GM23338 (cell line): ENCODE results near the gene ITGA3. TPM values are rescaled to one million over a fixed set of nuclear protein-coding genes. Genes with fewer than 3 reads are reported as not detected.

Experiments used
- ATAC-seq: fragments of 200-7000 bp; cut with Tn5 transposase; 3 replicates; pipeline ENCODE4 v1.9.1; 2020
- DNase-seq: peaks from one replicate; pipeline ENCODE4 v3.0.0-alpha.2; 2015; ENCODE audit warnings: low spot score
- H2AFZ ChIP-seq: fragments of 200-600 bp; sonication (generic); 2 replicates; pipeline ENCODE4 v1.8.0; 2016; ENCODE audit warnings: antibody characterized with exemption, mild to moderate bottlenecking, moderate library complexity
- H3F3A ChIP-seq: fragments of 200-600 bp; sonication (generic); replicated peaks from 2 replicates; pipeline ENCODE4 v1.8.0; 2017; ENCODE audit warnings: antibody characterized with exemption, mixed run types, low read depth
- H3K27ac ChIP-seq: fragments of 200-600 bp; sonication (generic); 2 replicates; pipeline ENCODE4 v1.6.1; 2016; ENCODE audit warnings: low read depth
- H3K27me3 ChIP-seq: fragments of 200-600 bp; sonication (generic); 2 replicates; pipeline ENCODE4 v1.8.0; 2016; ENCODE audit warnings: mild to moderate bottlenecking, mixed run types, moderate library complexity; ENCODE audit not compliant: insufficient read depth
- H3K36me3 ChIP-seq: fragments of 200-600 bp; sonication (generic); 2 replicates; pipeline ENCODE4 v1.8.0; 2016; ENCODE audit warnings: mild to moderate bottlenecking; ENCODE audit not compliant: insufficient read depth
- H3K4me1 ChIP-seq: fragments of 200-600 bp; sonication (generic); 2 replicates; pipeline ENCODE4 v1.8.0; 2016; ENCODE audit warnings: mild to moderate bottlenecking, moderate library complexity; ENCODE audit not compliant: insufficient read depth
- H3K4me2 ChIP-seq: fragments of 200-600 bp; sonication (generic); 2 replicates; pipeline ENCODE4 v1.7.1; 2017; ENCODE audit warnings: mixed run types
- H3K4me3 ChIP-seq: fragments of 200-600 bp; sonication (generic); 2 replicates; pipeline ENCODE4 v1.6.1; 2016; ENCODE audit warnings: mixed run types
- H3K79me2 ChIP-seq: fragments of 200-600 bp; sonication (generic); replicated peaks from 2 replicates; pipeline ENCODE4 v1.8.0; 2017; ENCODE audit warnings: mild to moderate bottlenecking; ENCODE audit not compliant: insufficient read depth
- H3K9me2 ChIP-seq: fragments of 200-600 bp; sonication (generic); 2 replicates; pipeline ENCODE4 v1.8.0; 2017; ENCODE audit not compliant: insufficient read depth
- H4K20me1 ChIP-seq: fragments of 200-600 bp; sonication (generic); replicated peaks from 2 replicates; pipeline ENCODE4 v1.8.0; 2017; ENCODE audit warnings: mild to moderate bottlenecking; ENCODE audit not compliant: insufficient read depth
- H3K27ac Mint-ChIP-seq: 2 replicates; pipeline ENCODE4 v1.8.0; 2020; ENCODE audit warnings: inconsistent platforms, mild to moderate bottlenecking, moderate library complexity, mixed read lengths
- H3K27me3 Mint-ChIP-seq: 3 replicates; pipeline ENCODE4 v1.8.0; 2022; ENCODE audit warnings: low read depth, mild to moderate bottlenecking, moderate library complexity, mixed read lengths, inconsistent platforms; ENCODE audit not compliant: insufficient read depth, poor library complexity
- H3K36me3 Mint-ChIP-seq: 3 replicates; pipeline ENCODE4 v1.8.0; 2021; ENCODE audit warnings: low read depth, mild to moderate bottlenecking, inconsistent platforms, moderate library complexity, mixed read lengths
- H3K4me1 Mint-ChIP-seq: 3 replicates; pipeline ENCODE4 v1.8.0; 2020; ENCODE audit warnings: mild to moderate bottlenecking, inconsistent platforms, mixed read lengths
- H3K4me3 Mint-ChIP-seq: 3 replicates; pipeline ENCODE4 v1.8.0; 2021; ENCODE audit warnings: moderate library complexity, mild to moderate bottlenecking, inconsistent platforms, mixed read lengths
- H3K9me3 Mint-ChIP-seq: 3 replicates; pipeline ENCODE4 v1.8.0; 2020; ENCODE audit warnings: moderate library complexity, mild to moderate bottlenecking, inconsistent platforms, mixed read lengths
- CTCF ChIP-seq, 2 experiments: fragments of 200-600 bp in 1 of 2; sonication (generic) in 1 of 2; conservative IDR thresholded peaks; 2 replicates each; pipeline versions ENCODE4 v1.5.1 to v1.6.1; 2016 to 2017; ENCODE audit warnings: antibody characterized with exemption in 2 of 2, low read depth in 2 of 2, mild to moderate bottlenecking in 2 of 2, moderate library complexity in 1 of 2
- ETS1 ChIP-seq: IDR thresholded peaks from 2 replicates; pipeline ENCODE4 v1.6.1; 2016; ENCODE audit warnings: antibody characterized with exemption
- ZNF114 ChIP-seq: fragments of 250-450 bp; sonication (Bioruptor Pico); IDR thresholded peaks from 2 replicates; pipeline ENCODE4 v1.5.0; 2020; ENCODE audit warnings: mild to moderate bottlenecking, moderate library complexity
- ZNF331 ChIP-seq: fragments of 250-450 bp; sonication (Bioruptor Pico); IDR thresholded peaks from 2 replicates; pipeline ENCODE4 v1.5.0; 2020; ENCODE audit warnings: low read depth, mild to moderate bottlenecking, moderate library complexity
- polyA plus RNA-seq: library from polyadenylated mRNA; unstranded; fragments of >200 nt; fragmentation: Nextera tagmentation; extraction: Ambion mirVana; gene quantifications from 2 replicates; pipeline ENCODE4 v1.2.1, GENCODE V29; 2016
- total RNA-seq: library from RNA; depleted of rRNA; stranded (reverse); fragments of >200 nt; shearing (Covaris generic); gene quantifications from 2 replicates; pipeline ENCODE4 v1.2.3, GENCODE V29; 2014

Gene ITGA3
- total and polyA plus RNA-seq, 2 experiments from 2014 or later, result 9.6 to 28.3 TPM

GRCh38 chr17:50087246-50087911 is 31.5 kb downstream of the ITGA3 start:
- no peak for TF ChIP-seq ZNF331 (CRISPR knock-in tag)
- TF ChIP-seq CTCF (conservative IDR thresholded peaks at IDR 0.05; ENCODE audit: low read depth in 2 of 2), result peak; percentile 94 to 99

GRCh38 chr17:50087912-50088405 is 32.0 kb downstream of the ITGA3 start:
- ATAC-seq, result no peak
- Mint-ChIP-seq H3K9me3 (no peaks in the 10 kb centered on the region; the same call in 2 of the 3 replicates), H3K27me3 (peaks cover 3% of the 10 kb centered on the region), H3K4me3 (no peak overlapping the region), H3K27ac (no peak overlapping the region), H3K4me1 (no peaks in the 10 kb centered on the region; the same call in 2 of the 3 replicates), H3K36me3 (no peaks in the 10 kb centered on the region)
- no peak for TF ChIP-seq ZNF114 (CRISPR knock-in tag)
- TF ChIP-seq ETS1, result no peak
- DNase-seq, result no peak
- no peak overlapping the region for H3K4me2 ChIP-seq
- H3K79me2 ChIP-seq, result no peaks in the 10 kb centered on the region
- H3K4me3 ChIP-seq, result no peak overlapping the region
- no peak overlapping the region for H3K27ac ChIP-seq
- H3K27me3 ChIP-seq, result no peaks in the 10 kb centered on the region
- H4K20me1 ChIP-seq, result no peaks in the 10 kb centered on the region
- no peaks in the 10 kb centered on the region for H3K4me1 ChIP-seq
- H2AFZ ChIP-seq, result no peak overlapping the region
- no peaks in the 10 kb centered on the region for H3K9me2 ChIP-seq
- no peaks in the 10 kb centered on the region for H3K36me3 ChIP-seq
- H3F3A ChIP-seq, result peaks cover 2% of the 10 kb centered on the region; the same call in 1 of the 2 replicates

More at GRCh38 chr17:50087246-50087911, 31.5 kb downstream of the ITGA3 start:
- Histone ChIP-seq H3K4me3 (no peak overlapping the region), H3K4me1 (no peaks in the 10 kb centered on the region), H3K27me3 (no peaks in the 10 kb centered on the region), H4K20me1 (no peaks in the 10 kb centered on the region), H3K4me2 (no peak overlapping the region), H3K79me2 (no peaks in the 10 kb centered on the region), H3F3A (peaks cover 2% of the 10 kb centered on the region; the same call in 1 of the 2 replicates), H3K9me2 (no peaks in the 10 kb centered on the region), H3K36me3 (no peaks in the 10 kb centered on the region), H2AFZ (no peak overlapping the region), H3K27ac (no peak overlapping the region)
- Mint-ChIP-seq H3K27ac (no peak overlapping the region), H3K4me3 (no peak overlapping the region), H3K9me3 (no peaks in the 10 kb centered on the region; the same call in 2 of the 3 replicates), H3K4me1 (no peaks in the 10 kb centered on the region; the same call in 2 of the 3 replicates), H3K27me3 (peaks cover 3% of the 10 kb centered on the region), H3K36me3 (no peaks in the 10 kb centered on the region)
- peak; percentile 98 for ATAC-seq
- peak; percentile 87 for DNase-seq
